GM10266 (cell line): ENCODE results near the gene CAPN6.

Source experiments
- DNase-seq: peaks from one replicate; pipeline ENCODE4 v3.0.0; 2012; ENCODE audit errors: extremely low spot score
- TF ChIP-seq, protein P1 (sequence below): IDR thresholded peaks from 2 replicates; pipeline ENCODE4 v1.5.1; 2012; ENCODE audit warnings: mild to moderate bottlenecking, low read depth; ENCODE audit not compliant: control insufficient read depth, insufficient read depth; ENCODE audit errors: missing control alignments

The CAPN6 gene

DNA sequence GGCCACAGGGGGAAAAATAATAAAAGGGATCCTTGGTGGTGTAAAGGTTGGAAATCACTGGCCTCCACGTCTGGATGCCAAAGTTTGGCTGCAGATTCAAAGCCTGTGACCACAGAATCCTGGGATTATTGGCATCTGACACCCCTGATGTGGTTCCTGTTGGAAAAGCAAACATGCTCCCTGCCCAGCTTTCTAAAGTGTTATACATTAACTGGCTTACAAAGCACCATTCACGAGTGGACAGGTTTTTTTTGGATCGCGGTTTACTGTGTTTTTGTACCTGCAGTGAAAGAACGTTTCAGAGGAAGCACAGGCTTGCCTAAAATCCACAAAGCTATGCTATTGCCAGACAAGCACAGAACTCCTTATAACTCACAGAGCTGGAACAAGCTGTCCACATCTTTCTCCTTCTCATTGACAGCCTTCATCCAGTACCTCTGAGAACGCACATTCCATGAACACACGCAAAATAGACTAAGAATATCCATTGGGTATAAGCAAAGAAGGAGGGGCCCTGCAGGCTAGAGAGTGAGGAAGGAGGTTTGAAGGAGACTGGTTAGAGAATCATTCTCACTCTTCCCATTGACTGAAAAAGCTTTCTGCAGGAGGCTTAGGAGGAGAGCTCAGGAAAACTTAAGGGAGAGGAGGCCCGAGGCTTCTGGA is 14.5 kb upstream of the CAPN6 start:
- DNase-seq: no peak
- TF ChIP-seq, protein P1, sequence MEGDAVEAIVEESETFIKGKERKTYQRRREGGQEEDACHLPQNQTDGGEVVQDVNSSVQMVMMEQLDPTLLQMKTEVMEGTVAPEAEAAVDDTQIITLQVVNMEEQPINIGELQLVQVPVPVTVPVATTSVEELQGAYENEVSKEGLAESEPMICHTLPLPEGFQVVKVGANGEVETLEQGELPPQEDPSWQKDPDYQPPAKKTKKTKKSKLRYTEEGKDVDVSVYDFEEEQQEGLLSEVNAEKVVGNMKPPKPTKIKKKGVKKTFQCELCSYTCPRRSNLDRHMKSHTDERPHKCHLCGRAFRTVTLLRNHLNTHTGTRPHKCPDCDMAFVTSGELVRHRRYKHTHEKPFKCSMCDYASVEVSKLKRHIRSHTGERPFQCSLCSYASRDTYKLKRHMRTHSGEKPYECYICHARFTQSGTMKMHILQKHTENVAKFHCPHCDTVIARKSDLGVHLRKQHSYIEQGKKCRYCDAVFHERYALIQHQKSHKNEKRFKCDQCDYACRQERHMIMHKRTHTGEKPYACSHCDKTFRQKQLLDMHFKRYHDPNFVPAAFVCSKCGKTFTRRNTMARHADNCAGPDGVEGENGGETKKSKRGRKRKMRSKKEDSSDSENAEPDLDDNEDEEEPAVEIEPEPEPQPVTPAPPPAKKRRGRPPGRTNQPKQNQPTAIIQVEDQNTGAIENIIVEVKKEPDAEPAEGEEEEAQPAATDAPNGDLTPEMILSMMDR: no peak

GRCh38 chrX:111283446-111283845 is 13.2 kb upstream of the CAPN6 start:
- no peak for DNase-seq
- TF ChIP-seq, protein P1: no peak

DNA sequence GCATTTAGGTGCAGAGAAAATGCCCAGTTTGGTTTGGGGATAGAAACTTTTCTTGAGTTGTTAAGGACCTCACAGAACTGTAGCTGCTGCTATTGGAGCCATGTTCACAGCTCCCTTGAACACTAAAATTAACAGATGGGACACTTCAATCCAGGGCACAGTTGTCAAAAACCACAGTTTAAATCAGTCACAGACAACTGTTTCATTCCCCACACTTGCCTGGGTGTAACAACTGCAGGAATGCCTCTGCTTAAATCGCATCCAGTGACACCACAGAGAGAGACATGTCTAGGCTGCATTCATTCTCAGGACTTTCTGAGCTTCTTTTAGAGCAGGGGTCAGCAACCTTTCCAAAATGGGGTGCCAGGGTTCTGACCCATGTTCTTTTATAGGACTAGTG is 12.7 kb upstream of the CAPN6 start:
- TF ChIP-seq, protein P1: no peak
- no peak for DNase-seq

GRCh38 chrX:111282139-111282538 is 11.9 kb upstream of the CAPN6 start:
- TF ChIP-seq, protein P1: no peak

DNA sequence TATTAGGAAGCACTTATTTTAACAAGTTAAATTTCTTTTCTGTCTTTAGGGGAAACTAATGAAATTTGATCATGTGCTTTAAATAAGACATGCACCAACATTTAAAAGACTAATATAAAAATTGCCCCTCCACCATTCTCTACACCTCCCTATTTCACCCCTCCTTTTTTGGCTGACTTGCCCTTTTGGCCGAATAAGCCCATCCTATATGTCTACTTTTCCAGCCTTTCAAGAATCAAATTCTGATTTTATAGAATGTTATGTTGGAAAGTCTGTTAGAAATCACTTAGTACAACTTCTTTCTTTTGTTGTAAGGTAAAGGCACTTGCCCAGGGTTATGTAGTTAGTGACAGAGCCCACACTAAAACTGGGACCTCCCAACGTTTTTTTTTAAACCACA is 1.8 kb downstream of the CAPN6 start:
- TF ChIP-seq, protein P1: no peak
- DNase-seq: no peak

More at GRCh38 chrX:111282139-111282538, 11.9 kb upstream of the CAPN6 start:
- no peak for DNase-seq

DNA sequence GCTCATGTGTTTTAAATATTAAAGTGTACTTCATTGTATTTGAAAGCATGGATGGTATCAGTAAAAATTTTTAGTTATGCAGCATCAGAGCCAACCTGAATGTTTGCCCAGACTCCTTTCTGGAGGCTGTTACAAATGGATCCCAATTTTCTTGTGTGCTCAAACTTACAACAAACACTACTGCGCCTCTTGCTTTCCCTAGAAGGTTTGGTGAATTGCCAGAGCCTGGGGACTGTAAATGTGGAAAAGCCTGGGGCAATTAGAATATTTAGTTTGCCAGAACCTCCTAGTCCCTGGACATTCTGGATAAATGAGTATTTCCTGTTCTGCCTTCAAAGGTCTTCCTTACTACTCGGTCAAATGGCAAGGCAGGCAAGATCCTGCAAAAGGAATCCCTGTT is 4.8 kb downstream of the CAPN6 start:
- no peak for DNase-seq

GRCh38 chrX:111264385-111264784 is 5.9 kb downstream of the CAPN6 start:
- no peak for DNase-seq

More for the DNA sequence above, 4.8 kb downstream of the CAPN6 start:
- TF ChIP-seq, protein P1: no peak

More at GRCh38 chrX:111264385-111264784, 5.9 kb downstream of the CAPN6 start:
- TF ChIP-seq, protein P1: no peak
